ENCODE data around the gene TCF4. TPM values are rescaled to one million over a fixed set of nuclear protein-coding genes. Genes with fewer than 3 reads are reported as not detected.

The TCF4 gene
- total RNA-seq, result under 1 TPM; 0.21 to 0.26 TPM

- CTCF ChIA-PET, result no interaction called here
- POLR2A ChIA-PET, result interaction anchor here (0.6 kb wide), 1 partner anchor 86 kb away, joined by 3 read pairs; no protein-coding TSS in a partner anchor
- Mint-ChIP-seq H3K36me3 (ENCODE audit: low read depth) (peaks cover 4% of the 10 kb centered on the region), H3K27me3 (ENCODE audit: low read depth) (peaks cover 34% of the 10 kb centered on the region), H3K9me3 (ENCODE audit: insufficient read depth) (no peaks in the 10 kb centered on the region), H3K4me1 (ENCODE audit: low read depth) (peaks cover 25% of the 10 kb centered on the region), H3K27ac (peak within 1 kb of the TSS; percentile 52), H3K4me3 (peak within 1 kb of the TSS; percentile 76)
- ATAC-seq (no peak), DNase-seq (peak; percentile 35)
Observed at GRCh38 chr18:55588111-55588869, at the start of gene TCF4. Gene TCF4 (minus strand): TSS chr18:55588192. CDS start chr18:55587116, 1,076 bp downstream.

- no peaks in the 10 kb centered on the region for H3K36me3 Mint-ChIP-seq (ENCODE audit: low read depth)
- POLR2A ChIA-PET, result no interaction called here
- CTCF ChIA-PET, result no interaction called here
- no peak for ATAC-seq
- no peaks in the 10 kb centered on the region for H3K27me3 Mint-ChIP-seq (ENCODE audit: low read depth)
- H3K4me1 Mint-ChIP-seq (ENCODE audit: low read depth), result no peaks in the 10 kb centered on the region
- DNase-seq, result no peak
- no peak overlapping the region for H3K4me3 Mint-ChIP-seq
- H3K9me3 Mint-ChIP-seq (ENCODE audit: insufficient read depth), result peaks cover 5% of the 10 kb centered on the region
- no peak overlapping the region for H3K27ac Mint-ChIP-seq
Observed at GRCh38 chr18:55637204-55637603, 49.2 kb upstream of the TCF4 start.

- ChIA-PET POLR2A (no interaction called here), CTCF (no interaction called here)
- Mint-ChIP-seq H3K4me3 (no peak overlapping the region), H3K4me1 (ENCODE audit: low read depth) (no peaks in the 10 kb centered on the region), H3K27me3 (ENCODE audit: low read depth) (no peaks in the 10 kb centered on the region), H3K36me3 (ENCODE audit: low read depth) (no peaks in the 10 kb centered on the region), H3K9me3 (ENCODE audit: insufficient read depth) (no peaks in the 10 kb centered on the region), H3K27ac (no peak overlapping the region)
- DNase-seq, result no peak
- ATAC-seq, result no peak
Observed at GRCh38 chr18:55635439-55635838, 47.4 kb upstream of the TCF4 start.

- ChIA-PET POLR2A (no interaction called here), CTCF (no interaction called here)
- DNase-seq, result no peak
- H3K9me3 Mint-ChIP-seq (ENCODE audit: insufficient read depth), result no peaks in the 10 kb centered on the region
- H3K27me3 Mint-ChIP-seq (ENCODE audit: low read depth), result no peaks in the 10 kb centered on the region
- ATAC-seq, result no peak
- H3K4me3 Mint-ChIP-seq, result no peak overlapping the region
- H3K36me3 Mint-ChIP-seq (ENCODE audit: low read depth), result no peaks in the 10 kb centered on the region
- no peaks in the 10 kb centered on the region for H3K4me1 Mint-ChIP-seq (ENCODE audit: low read depth)
- H3K27ac Mint-ChIP-seq, result no peak overlapping the region
Observed at GRCh38 chr18:55634545-55634944, 46.6 kb upstream of the TCF4 start.

- Mint-ChIP-seq H3K4me1 (ENCODE audit: low read depth) (no peaks in the 10 kb centered on the region), H3K4me3 (no peak overlapping the region), H3K36me3 (ENCODE audit: low read depth) (no peaks in the 10 kb centered on the region), H3K9me3 (ENCODE audit: insufficient read depth) (no peaks in the 10 kb centered on the region), H3K27me3 (ENCODE audit: low read depth) (no peaks in the 10 kb centered on the region), H3K27ac (no peak overlapping the region)
- ChIA-PET CTCF (interaction anchor here (0.6 kb wide), 1 partner anchor 115 kb away, joined by 3 read pairs; no protein-coding TSS in a partner anchor), POLR2A (no interaction called here)
- ATAC-seq (no peak), DNase-seq (no peak)
Observed at GRCh38 chr18:55633032-55633431, 45.0 kb upstream of the TCF4 start.

DNA sequence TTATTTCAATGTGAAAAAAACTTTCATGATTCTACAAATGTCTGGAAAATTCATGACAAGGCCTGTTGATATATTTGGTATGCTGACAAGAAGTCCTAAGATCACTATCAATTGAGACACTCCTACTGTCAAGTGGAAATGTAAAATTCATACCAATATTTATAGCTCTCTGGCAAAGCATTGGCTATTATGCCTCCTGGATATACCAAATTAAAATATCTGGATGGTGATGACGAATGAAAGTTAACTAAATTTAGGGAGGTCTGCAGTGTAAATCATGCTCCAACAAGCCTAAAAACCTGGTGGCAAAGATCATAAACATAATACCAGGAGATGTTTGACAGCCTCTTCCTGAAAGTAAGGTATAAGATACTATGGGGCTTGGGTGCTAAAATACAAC is 41.1 kb upstream of the TCF4 start:
- no peaks in the 10 kb centered on the region for H3K9me3 Mint-ChIP-seq (ENCODE audit: insufficient read depth)
- DNase-seq (no peak), ATAC-seq (no peak)
- H3K27me3 Mint-ChIP-seq (ENCODE audit: low read depth), result no peaks in the 10 kb centered on the region
- H3K4me1 Mint-ChIP-seq (ENCODE audit: low read depth), result no peaks in the 10 kb centered on the region
- CTCF ChIA-PET, result no interaction called here
- no peak overlapping the region for H3K4me3 Mint-ChIP-seq
- H3K36me3 Mint-ChIP-seq (ENCODE audit: low read depth), result no peaks in the 10 kb centered on the region
- H3K27ac Mint-ChIP-seq, result no peak overlapping the region
- POLR2A ChIA-PET, result no interaction called here

DNA sequence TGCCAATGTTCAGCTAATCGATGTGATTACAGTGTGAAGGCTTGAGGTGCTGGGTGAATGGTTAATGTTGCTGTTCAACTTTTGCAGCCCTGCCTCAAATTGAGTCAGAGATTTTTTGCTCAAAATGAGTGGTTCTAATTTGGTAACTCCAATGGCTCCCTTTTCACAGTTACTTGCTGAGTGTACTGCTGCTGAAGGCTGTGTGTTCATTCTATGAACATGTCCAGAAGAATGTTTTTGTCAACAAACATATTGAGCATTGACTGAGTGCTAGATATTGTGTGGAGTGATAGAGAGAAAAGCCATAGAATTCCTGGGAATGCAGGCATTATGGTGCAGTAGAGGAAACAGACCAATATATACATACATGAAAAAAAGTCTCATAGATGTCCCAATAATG is 39.0 kb upstream of the TCF4 start:
- DNase-seq (no peak), ATAC-seq (no peak)
- H3K4me1 Mint-ChIP-seq (ENCODE audit: low read depth), result no peaks in the 10 kb centered on the region
- H3K27ac Mint-ChIP-seq, result no peak overlapping the region
- no peaks in the 10 kb centered on the region for H3K36me3 Mint-ChIP-seq (ENCODE audit: low read depth)
- no peaks in the 10 kb centered on the region for H3K27me3 Mint-ChIP-seq (ENCODE audit: low read depth)
- ChIA-PET CTCF (no interaction called here), POLR2A (no interaction called here)
- H3K9me3 Mint-ChIP-seq (ENCODE audit: insufficient read depth), result no peaks in the 10 kb centered on the region
- no peak overlapping the region for H3K4me3 Mint-ChIP-seq

DNA sequence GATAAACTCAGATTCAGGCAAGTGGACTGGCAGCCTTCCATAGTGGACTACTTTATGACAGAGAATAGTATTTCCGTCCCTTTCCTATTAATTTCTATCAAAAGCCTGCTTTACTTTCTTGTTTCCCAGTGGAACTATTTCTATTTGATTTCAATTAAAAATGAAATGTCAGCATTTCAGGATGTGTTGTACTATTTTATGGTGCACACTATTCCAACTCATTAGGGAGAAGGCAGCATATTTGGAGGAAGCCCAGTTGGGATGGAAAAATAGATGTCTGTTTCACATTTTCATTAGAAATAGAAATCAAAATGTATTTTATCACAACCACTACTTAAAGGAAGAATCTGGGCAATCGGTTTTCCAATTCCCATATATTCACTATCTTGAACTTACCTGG is 37.9 kb upstream of the TCF4 start:
- DNase-seq, result no peak
- ChIA-PET POLR2A (no interaction called here), CTCF (no interaction called here)
- Mint-ChIP-seq H3K4me1 (ENCODE audit: low read depth) (no peaks in the 10 kb centered on the region), H3K9me3 (ENCODE audit: insufficient read depth) (no peaks in the 10 kb centered on the region), H3K36me3 (ENCODE audit: low read depth) (no peaks in the 10 kb centered on the region), H3K27ac (no peak overlapping the region), H3K27me3 (ENCODE audit: low read depth) (no peaks in the 10 kb centered on the region), H3K4me3 (no peak overlapping the region)
- ATAC-seq, result no peak

- Mint-ChIP-seq H3K27me3 (ENCODE audit: low read depth) (no peaks in the 10 kb centered on the region), H3K9me3 (ENCODE audit: insufficient read depth) (no peaks in the 10 kb centered on the region), H3K4me1 (ENCODE audit: low read depth) (no peaks in the 10 kb centered on the region), H3K36me3 (ENCODE audit: low read depth) (no peaks in the 10 kb centered on the region), H3K4me3 (no peak overlapping the region), H3K27ac (no peak overlapping the region)
- CTCF ChIA-PET, result no interaction called here
- POLR2A ChIA-PET, result no interaction called here
- ATAC-seq (no peak), DNase-seq (no peak)
Observed at GRCh38 chr18:55623626-55624025, 35.6 kb upstream of the TCF4 start.

GRCh38 chr18:55610506-55610905 is 22.5 kb upstream of the TCF4 start:
- ATAC-seq (no peak), DNase-seq (no peak)
- Mint-ChIP-seq H3K4me3 (no peak overlapping the region), H3K27me3 (ENCODE audit: low read depth) (no peaks in the 10 kb centered on the region), H3K27ac (no peak overlapping the region), H3K36me3 (ENCODE audit: low read depth) (no peaks in the 10 kb centered on the region), H3K4me1 (ENCODE audit: low read depth) (no peaks in the 10 kb centered on the region), H3K9me3 (ENCODE audit: insufficient read depth) (no peaks in the 10 kb centered on the region)
- CTCF ChIA-PET, result no interaction called here
- POLR2A ChIA-PET, result no interaction called here

DNA sequence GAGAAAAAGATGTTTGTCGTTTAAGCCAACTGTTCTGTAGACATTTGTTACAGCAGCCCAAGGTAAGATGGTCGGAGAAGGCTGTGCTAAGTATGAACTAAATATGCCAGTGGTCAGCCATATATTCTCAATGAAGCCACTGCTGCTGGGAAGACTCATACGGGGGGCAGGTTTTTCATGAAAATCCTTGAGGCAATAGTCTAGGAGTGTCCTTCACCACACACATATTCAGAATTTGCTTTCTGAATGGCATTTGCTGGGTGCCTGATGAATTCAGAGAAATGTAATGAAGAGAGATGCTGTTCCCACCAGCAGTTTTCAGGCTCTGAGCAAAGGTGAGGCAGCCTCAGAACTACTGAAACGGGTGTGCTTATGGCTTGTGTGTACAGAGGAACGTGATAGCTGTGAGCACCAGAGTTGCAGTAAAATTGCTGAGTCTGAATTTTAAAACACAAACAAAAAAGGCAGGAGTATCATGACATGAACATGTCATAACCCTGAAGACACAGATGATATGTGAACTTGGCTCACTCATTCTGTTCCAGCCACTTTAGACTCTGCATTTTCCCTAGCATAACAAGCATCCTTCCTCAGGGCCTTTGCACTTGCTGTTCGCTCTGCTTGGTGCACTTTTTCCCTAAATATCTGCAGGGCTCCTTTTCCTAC is 21.3 kb upstream of the TCF4 start:
- ChIA-PET POLR2A (no interaction called here), CTCF (no interaction called here)
- Mint-ChIP-seq H3K27ac (no peak overlapping the region), H3K4me3 (no peak overlapping the region), H3K27me3 (ENCODE audit: low read depth) (no peaks in the 10 kb centered on the region), H3K9me3 (ENCODE audit: insufficient read depth) (no peaks in the 10 kb centered on the region), H3K36me3 (ENCODE audit: low read depth) (no peaks in the 10 kb centered on the region), H3K4me1 (ENCODE audit: low read depth) (no peaks in the 10 kb centered on the region)
- ATAC-seq (no peak), DNase-seq (no peak)

GRCh38 chr18:55608497-55608896 is 20.5 kb upstream of the TCF4 start:
- H3K4me3 Mint-ChIP-seq, result no peak overlapping the region
- no peaks in the 10 kb centered on the region for H3K36me3 Mint-ChIP-seq (ENCODE audit: low read depth)
- H3K27ac Mint-ChIP-seq, result no peak overlapping the region

DNA sequence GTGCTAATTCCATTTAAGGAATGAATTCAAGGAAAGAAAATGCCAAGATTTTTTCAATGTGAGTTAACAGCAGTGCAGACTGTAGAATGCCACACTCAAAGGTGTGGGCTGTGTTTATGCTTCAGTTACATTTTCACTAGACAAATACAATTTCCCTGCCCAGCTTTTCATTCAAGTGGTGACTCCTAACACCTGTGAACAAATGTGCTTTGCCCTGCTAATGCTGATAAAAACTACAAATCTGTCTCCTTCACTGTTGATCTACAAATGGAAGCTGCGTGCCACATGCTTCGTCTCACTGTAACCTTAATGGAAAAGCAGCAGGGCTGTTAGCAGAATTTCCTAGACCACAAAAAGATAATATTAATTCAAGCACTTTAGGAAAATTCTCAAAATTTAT is 19.8 kb upstream of the TCF4 start:
- H3K36me3 Mint-ChIP-seq (ENCODE audit: low read depth), result no peaks in the 10 kb centered on the region
- ATAC-seq, result no peak
- H3K9me3 Mint-ChIP-seq (ENCODE audit: insufficient read depth), result no peaks in the 10 kb centered on the region
- H3K4me3 Mint-ChIP-seq, result no peak overlapping the region
- ChIA-PET CTCF (no interaction called here), POLR2A (no interaction called here)
- no peaks in the 10 kb centered on the region for H3K4me1 Mint-ChIP-seq (ENCODE audit: low read depth)
- no peak for DNase-seq
- no peaks in the 10 kb centered on the region for H3K27me3 Mint-ChIP-seq (ENCODE audit: low read depth)
- H3K27ac Mint-ChIP-seq, result no peak overlapping the region

More at GRCh38 chr18:55608497-55608896, 20.5 kb upstream of the TCF4 start:
- no peaks in the 10 kb centered on the region for H3K9me3 Mint-ChIP-seq (ENCODE audit: insufficient read depth)
- no peak for DNase-seq
- ChIA-PET POLR2A (no interaction called here), CTCF (no interaction called here)
- H3K27me3 Mint-ChIP-seq (ENCODE audit: low read depth), result no peaks in the 10 kb centered on the region
- no peak for ATAC-seq
- H3K4me1 Mint-ChIP-seq (ENCODE audit: low read depth), result no peaks in the 10 kb centered on the region

Data from activated CD8-positive, alpha-beta T cell treated with anti-CD3 and anti-CD28 coated beads, Interleukin-2, amount 10 ng/mL, durations not matched to agents 7 days and 5 days (primary cell).